HCT116 (cell line): ENCODE measurements around the gene PAOX.

Experiments used
- CBX3 ChIP-seq: IDR thresholded peaks from 2 replicates; pipeline ENCODE4 v1.6.1; 2012; ENCODE audit warnings: low read depth
- CTCF ChIP-seq, 3 experiments: fragments of 200-600 bp in 1 of 3; sonication (generic) in 1 of 3; IDR thresholded peaks in 2 of 3; conservative IDR thresholded peaks in 1 of 3; 2 replicates each; pipeline ENCODE4 v1.5.1; 2012 to 2017; ENCODE audit warnings: low read depth in 2 of 3, low read length in 2 of 3, antibody characterized with exemption in 1 of 3, borderline replicate concordance in 1 of 3, control low read depth in 1 of 3, mild to moderate bottlenecking in 1 of 3, mixed read lengths in 1 of 3, mixed run types in 1 of 3, moderate library complexity in 1 of 3; ENCODE audit not compliant: insufficient read depth in 1 of 3
- ELF1 ChIP-seq: IDR thresholded peaks from 2 replicates; pipeline ENCODE4 v1.6.1; 2012; ENCODE audit warnings: low read depth, borderline replicate concordance
- EZH2 ChIP-seq: fragments of 200-600 bp; sonication (generic); IDR thresholded peaks from 2 replicates; pipeline ENCODE4 v1.6.1; 2017; ENCODE audit warnings: antibody characterized with exemption, mixed run types
- FOSL1 ChIP-seq: IDR thresholded peaks from 2 replicates; pipeline ENCODE4 v1.6.1; 2012; ENCODE audit warnings: low read depth
- MAX ChIP-seq: IDR thresholded peaks from 2 replicates; pipeline ENCODE4 v1.6.1; 2012
- POLR2A ChIP-seq: IDR thresholded peaks from 2 replicates; pipeline ENCODE4 v1.7.0; 2011; ENCODE audit warnings: borderline replicate concordance; ENCODE audit not compliant: insufficient read depth, insufficient read length; ENCODE audit errors: extremely low read depth
- POLR2AphosphoS5 ChIP-seq: IDR thresholded peaks from 2 replicates; pipeline ENCODE4 v1.6.1; 2011; ENCODE audit warnings: mild to moderate bottlenecking, low read depth, low read length, moderate library complexity
- RAD21 ChIP-seq: IDR thresholded peaks from 2 replicates; pipeline ENCODE4 v1.6.1; 2012; ENCODE audit warnings: low read depth, mild to moderate bottlenecking
- SIN3A ChIP-seq: IDR thresholded peaks from 2 replicates; pipeline ENCODE4 v1.6.1; 2012; ENCODE audit warnings: low read depth
- SP1 ChIP-seq: IDR thresholded peaks from 2 replicates; pipeline ENCODE4 v1.6.1; 2012; ENCODE audit warnings: low read depth

DNA sequence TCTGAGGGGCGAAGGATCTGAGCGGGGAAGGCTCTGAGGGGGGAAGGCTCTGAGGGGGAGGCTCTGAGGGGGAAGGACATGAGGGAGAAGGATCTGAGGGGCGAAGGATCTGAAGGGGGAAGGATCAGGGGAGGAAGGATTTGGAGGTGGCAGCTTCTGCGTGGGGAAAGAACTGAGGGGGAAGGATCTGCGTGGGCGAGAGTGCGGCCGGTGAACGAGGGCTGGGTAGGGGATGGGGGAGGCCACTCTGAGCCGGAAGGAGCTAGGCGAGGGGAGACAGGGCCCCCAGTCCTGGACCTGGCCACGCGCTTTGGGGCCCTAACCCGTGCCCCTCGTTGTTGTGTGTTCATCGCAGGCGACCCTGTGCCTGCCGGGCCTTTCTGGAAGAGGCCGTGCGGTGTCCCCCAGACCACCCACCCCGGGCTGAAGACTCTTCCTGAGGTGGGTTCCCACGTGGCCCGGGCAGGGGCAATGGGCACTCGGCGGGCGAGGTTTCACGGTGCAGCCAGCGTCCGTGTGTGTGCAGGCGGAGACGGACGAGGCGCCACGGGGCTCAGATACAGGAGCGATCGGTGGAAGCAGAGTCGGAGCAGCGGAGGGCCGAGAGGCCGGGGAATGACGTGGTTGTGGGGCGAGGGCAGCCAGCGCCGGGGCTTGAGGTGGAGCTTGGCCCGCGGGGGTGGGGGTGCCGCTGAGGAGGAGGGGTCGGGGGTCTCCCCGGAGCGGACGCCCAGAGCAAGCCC, 44.4 kb upstream of the PAOX start:
- TF ChIP-seq CTCF (IDR thresholded peaks at IDR 0.05 in 2 of 3, conservative IDR thresholded peaks at IDR 0.05 in 1 of 3; ENCODE audit: borderline replicate concordance in 1 of 3, insufficient read depth in 1 of 3, low read depth in 2 of 3, low read length in 2 of 3) (no peak), POLR2A (no peak), POLR2AphosphoS5 (no peak), ELF1 (no peak), MAX (no peak), SP1 (no peak), CBX3 (no peak), RAD21 (no peak), FOSL1 (no peak), EZH2 (no peak), SIN3A (no peak)
